Left lung (tissue), 10 donors: ENCODE results near the gene HACL1. TPM values are rescaled to one million over a fixed set of nuclear protein-coding genes. Genes with fewer than 3 reads are reported as not detected.

Experiments
- ATAC-seq: fragments of 200-7000 bp; cut with Tn5 transposase; one replicate; pipeline ENCODE4 v1.9.1; 2020; ENCODE audit warnings: moderate library complexity
- DNase-seq, 4 donors: peaks; one replicate each; pipeline ENCODE4 v3.0.0-alpha.2; 2013 to 2020
- H3K27ac ChIP-seq, 2 donors: fragments of 200-600 bp; sonication (generic) in 1 of 2; one replicate each; pipeline versions ENCODE4 v1.5.0 to v1.8.0; 2020 to 2021
- H3K27me3 ChIP-seq, 2 donors: fragments of 200-600 bp; sonication (generic) in 1 of 2; one replicate each; pipeline versions ENCODE4 v1.5.0 to v1.8.0; 2020 to 2021
- H3K36me3 ChIP-seq, 2 donors: fragments of 200-600 bp; sonication (generic) in 1 of 2; one replicate each; pipeline versions ENCODE4 v1.5.0 to v1.8.0; 2020 to 2021
- H3K4me1 ChIP-seq, 2 donors: fragments of 200-600 bp; one replicate each; pipeline ENCODE4 v1.8.0; 2021
- H3K4me3 ChIP-seq, 2 donors: fragments of 200-600 bp; sonication (generic) in 1 of 2; one replicate each; pipeline versions ENCODE4 v1.5.0 to v1.8.0; 2020 to 2021; ENCODE audit warnings: mild to moderate bottlenecking in 1 of 2
- H3K9me3 ChIP-seq, 2 donors: fragments of 200-600 bp; sonication (generic) in 1 of 2; one replicate each; pipeline versions ENCODE4 v1.5.0 to v1.8.0; 2020 to 2021
- CTCF ChIP-seq, 2 donors: fragments of 200-600 bp; sonication (generic) in 1 of 2; IDR thresholded peaks; one replicate each; pipeline versions ENCODE4 v1.5.0 to v1.8.0; 2021; ENCODE audit warnings: antibody characterized with exemption in 2 of 2
- intact Hi-C, 2 donors: fragments of 100-400 bp; cut with DNase I; formaldehyde crosslinking; loops; one replicate each; pipeline versions ENCODE4 v1.11.2 to v1.14.2; 2022
- polyA plus RNA-seq, 6 donors: library from polyadenylated mRNA; unstranded; fragments of 120-200 nt; gene quantifications; one replicate each; pipeline ENCODE4 v1.2.1, GENCODE V29; 2013; ENCODE audit not compliant: insufficient read length in 6 of 6
- total RNA-seq, 2 donors: library from RNA; stranded (reverse); fragmentation: NEBNext Ultra II Directional; extraction: Animal tissue kit (Norgen Biotek cat#: 25700); gene quantifications; one replicate each; pipeline ENCODE4 v1.2.1, GENCODE V29; 2021
- donor health status: DM: no; HTN: yes; CAD: no.
- donor health status: DM: no; HTN: no; CAD: no.

Gene HACL1
- total and polyA plus RNA-seq, 8 donors = 15.5 to 24.6 (median 19.0) TPM

- Histone ChIP-seq H3K9me3 (no peaks in the 10 kb centered on the region), H3K27ac (no peak overlapping the region), H3K27me3 (no peaks in the 10 kb centered on the region), H3K4me3 (no peak overlapping the region), H3K4me1 (peaks cover 6 to 18% of the 10 kb centered on the region in 2 donors), H3K36me3 (no peaks in the 10 kb centered on the region)
- intact Hi-C loops = loop anchor here in 1 of 2 donors (10.0 kb wide), 1 partner anchor 129 kb away; the partner anchor contains the start of genes EAF1 and METTL6
- no peak for DNase-seq
- no peak for ATAC-seq
- TF ChIP-seq CTCF (IDR thresholded peaks at IDR 0.05) = no peak
These were observed 47.6 kb downstream of the HACL1 start for GRCh38 chr3:15553749-15554148.

GRCh38 chr3:15551902-15552301, 49.5 kb downstream of the HACL1 start:
- Histone ChIP-seq H3K27ac (no peak overlapping the region), H3K27me3 (no peaks in the 10 kb centered on the region), H3K36me3 (no peaks in the 10 kb centered on the region), H3K9me3 (no peaks in the 10 kb centered on the region), H3K4me3 (no peak overlapping the region), H3K4me1 (peaks cover 0 to 8% of the 10 kb centered on the region in 2 donors)
- TF ChIP-seq CTCF (IDR thresholded peaks at IDR 0.05) = no peak
- DNase-seq (no peak), ATAC-seq (no peak)
- intact Hi-C loops = loop anchor here in 1 of 2 donors (10.0 kb wide), 1 partner anchor 127 kb away; the partner anchor contains the start of genes EAF1 and METTL6

GRCh38 chr3:15549846-15550245, 51.5 kb downstream of the HACL1 start:
- ATAC-seq (no peak), DNase-seq (no peak)
- no peaks in the 10 kb centered on the region for H3K4me1 ChIP-seq
- H3K27ac ChIP-seq = no peak overlapping the region
- intact Hi-C loops = loop anchor here in 1 of 2 donors (10.0 kb wide), 1 partner anchor 125 kb away; the partner anchor contains the start of genes EAF1 and METTL6
- H3K27me3 ChIP-seq = no peaks in the 10 kb centered on the region
- no peaks in the 10 kb centered on the region for H3K36me3 ChIP-seq
- no peak overlapping the region for H3K4me3 ChIP-seq
- TF ChIP-seq CTCF (IDR thresholded peaks at IDR 0.05) = no peak
- no peaks in the 10 kb centered on the region for H3K9me3 ChIP-seq

GRCh38 chr3:15542614-15543013, 58.8 kb downstream of the HACL1 start:
- Histone ChIP-seq H3K27ac (no peak overlapping the region), H3K4me3 (no peak overlapping the region), H3K9me3 (no peaks in the 10 kb centered on the region), H3K4me1 (no peaks in the 10 kb centered on the region), H3K36me3 (no peaks in the 10 kb centered on the region), H3K27me3 (no peaks in the 10 kb centered on the region)
- intact Hi-C loops = no loop called here
- DNase-seq = no peak
- no peak for TF ChIP-seq CTCF (IDR thresholded peaks at IDR 0.05)
- no peak for ATAC-seq

GRCh38 chr3:15541371-15541770, 60.0 kb downstream of the HACL1 start:
- H3K4me1 ChIP-seq = no peaks in the 10 kb centered on the region
- no peak for TF ChIP-seq CTCF (IDR thresholded peaks at IDR 0.05)
- intact Hi-C loops = no loop called here
- H3K36me3 ChIP-seq = no peaks in the 10 kb centered on the region
- ATAC-seq (no peak), DNase-seq (no peak)
- H3K4me3 ChIP-seq = no peak overlapping the region
- H3K9me3 ChIP-seq = no peaks in the 10 kb centered on the region
- no peak overlapping the region for H3K27ac ChIP-seq
- H3K27me3 ChIP-seq = no peaks in the 10 kb centered on the region
